HG03159 (cell line): ENCODE measurements around the gene CHST11.
A peak's percentile ranks its signal among the peaks of the same experiment; 100 is the strongest.
"Not testable (repeated sequence)": the region's sequence is repeated elsewhere in the genome, so short reads cannot be mapped to it uniquely, and the experiment has no call there.

ENCODE experiments used
- ATAC-seq: cut with Tn5 transposase; IDR thresholded peaks from one replicate; pipeline ENCODE4 v1.9.1; 2021; ENCODE audit warnings: mild to moderate bottlenecking, moderate library complexity; ENCODE audit not compliant: unreplicated experiment

CHST11 gene

DNA sequence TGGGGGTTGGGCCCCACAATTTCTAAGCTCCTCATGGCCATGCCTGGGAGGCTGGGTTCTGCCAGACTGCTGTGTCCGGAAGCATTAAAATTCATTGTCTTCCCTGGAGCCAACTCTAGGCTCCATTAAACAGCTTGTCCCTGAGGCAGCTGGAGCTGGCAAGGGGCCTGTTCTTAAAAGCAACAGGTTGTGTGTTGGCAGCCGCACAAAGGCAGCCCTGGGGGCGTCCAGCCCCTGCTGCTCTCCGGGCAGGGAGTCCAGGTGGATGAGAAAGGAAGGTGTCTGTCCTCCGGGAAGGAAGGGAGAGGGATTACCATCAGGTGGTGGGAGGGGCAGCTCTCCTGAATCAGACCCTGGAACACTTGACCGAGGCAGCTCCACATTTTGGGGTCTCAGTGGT lies 98.9 kb downstream of the CHST11 start:
- ATAC-seq, result no peak

DNA sequence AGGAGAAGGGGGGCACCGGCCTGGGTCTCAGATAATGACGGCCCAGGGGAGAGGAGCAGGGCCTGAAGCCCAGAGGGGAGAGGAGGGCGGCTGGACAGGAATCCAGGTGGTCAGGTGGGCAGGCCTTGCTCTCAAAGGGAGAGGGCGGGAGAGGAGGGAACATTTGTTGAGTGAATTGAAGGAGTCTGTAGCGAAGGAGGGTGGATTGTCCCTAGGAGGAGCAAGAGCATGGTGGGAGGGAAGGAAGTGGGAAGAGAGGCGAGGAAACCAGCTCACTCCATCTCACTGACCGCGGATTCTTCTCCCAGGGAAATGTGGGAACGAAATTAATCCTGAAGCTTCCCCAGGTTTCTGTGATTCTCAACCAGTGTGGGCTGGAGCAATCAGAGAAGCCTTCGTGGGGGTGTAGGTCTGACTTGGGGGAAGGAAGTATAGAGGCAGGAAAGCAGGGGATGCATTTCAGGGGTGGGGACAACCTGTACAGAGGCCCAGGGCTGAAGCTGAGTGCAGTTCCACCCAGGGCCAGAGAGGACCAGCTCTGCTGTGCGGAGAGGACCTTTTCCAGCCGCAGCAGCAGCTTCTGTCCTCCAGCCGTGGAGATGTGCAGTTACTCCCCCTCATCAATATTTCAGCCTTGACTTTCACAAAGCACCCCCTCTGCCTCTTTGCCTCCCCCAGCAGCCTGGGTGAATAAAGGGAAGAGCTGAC lies 100.9 kb downstream of the CHST11 start:
- ATAC-seq, result no peak

DNA sequence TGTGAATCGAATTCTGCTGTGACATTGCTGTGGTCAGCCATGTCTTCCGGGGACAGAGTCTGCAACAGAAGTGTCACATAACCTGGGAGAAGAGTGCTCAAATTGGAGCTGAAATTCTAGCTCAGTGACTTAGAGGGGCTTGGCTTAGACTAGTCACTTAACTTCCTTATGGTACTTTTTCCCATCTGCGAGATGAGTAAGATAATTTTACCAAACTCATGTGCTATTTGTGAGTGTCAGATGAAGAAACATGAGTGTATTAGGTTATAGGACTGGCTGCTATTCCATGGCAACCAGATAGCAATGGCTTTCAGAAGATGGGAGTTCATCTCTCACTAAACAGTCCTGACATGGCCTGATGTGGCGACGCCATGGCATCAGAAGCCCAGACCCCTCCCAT lies 104.1 kb downstream of the CHST11 start:
- no peak for ATAC-seq

DNA sequence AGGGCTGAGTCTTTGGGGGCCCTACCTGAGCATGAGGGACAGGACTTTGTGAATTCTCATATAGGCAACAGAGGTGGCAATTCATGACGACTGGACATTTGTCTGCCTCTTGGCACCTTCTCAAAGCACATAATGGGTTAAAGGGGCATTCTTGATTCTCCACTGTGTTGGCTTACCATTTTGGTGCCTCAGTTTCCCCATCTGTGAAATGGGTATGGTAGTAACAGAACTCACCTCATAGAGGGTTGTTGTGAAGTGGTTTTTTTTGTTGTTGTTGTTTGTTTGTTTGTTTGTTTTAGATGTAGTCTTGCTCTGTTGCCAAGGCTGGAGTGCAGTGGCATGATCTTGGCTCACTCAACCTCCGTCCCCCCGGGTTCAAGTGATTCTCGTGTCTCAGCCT lies 106.0 kb downstream of the CHST11 start:
- ATAC-seq, result no peak

DNA sequence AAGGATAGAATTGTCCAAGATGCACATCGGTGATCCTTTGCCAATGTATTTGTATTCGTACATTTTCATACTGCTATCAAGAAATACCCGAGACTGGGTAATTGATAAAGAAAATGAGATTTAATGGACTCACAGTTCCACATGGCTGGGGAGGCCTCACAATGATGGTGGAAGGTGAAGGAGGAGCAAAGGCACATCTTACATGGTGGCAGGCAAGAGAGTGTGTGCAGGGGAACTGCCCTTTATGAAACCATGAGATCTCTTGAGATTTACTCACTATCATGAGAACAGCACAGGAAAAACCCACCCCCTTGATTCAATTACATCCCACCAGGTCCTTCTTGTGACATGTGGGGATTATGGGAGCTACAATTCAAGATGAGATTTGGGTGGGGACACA lies 107.9 kb downstream of the CHST11 start:
- not testable (repeated sequence) for ATAC-seq

DNA sequence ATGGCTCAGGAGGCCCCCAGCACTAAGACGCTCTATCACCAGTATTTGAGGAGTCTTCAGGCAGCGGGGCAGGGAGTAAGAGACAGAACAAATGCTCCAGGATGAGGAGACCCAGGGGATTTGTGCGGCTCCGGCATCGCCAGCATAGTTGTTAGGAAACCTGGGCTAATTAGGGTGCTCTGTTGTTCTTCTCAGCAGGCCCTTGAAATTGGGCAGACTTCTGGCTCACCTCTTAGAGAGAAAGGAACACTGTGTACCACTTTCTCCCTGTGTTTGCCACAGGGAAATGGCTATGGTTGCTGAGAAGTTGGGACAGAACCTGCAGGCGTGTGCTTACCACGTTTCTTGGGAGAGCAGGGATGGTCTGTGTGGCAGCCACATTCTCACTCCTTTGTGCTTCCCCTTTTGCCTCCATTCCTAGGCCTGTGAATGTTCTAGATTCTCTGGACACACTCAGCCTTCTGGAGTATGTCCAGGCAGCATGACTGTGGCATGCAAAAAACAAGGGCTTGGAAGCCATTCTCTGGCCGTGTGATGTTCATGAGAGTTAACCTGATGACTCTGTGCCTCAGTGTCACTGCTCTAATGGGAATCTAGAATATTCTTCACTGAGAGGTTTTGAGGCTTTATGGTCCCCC lies 109.0 kb downstream of the CHST11 start:
- ATAC-seq, result no peak

DNA sequence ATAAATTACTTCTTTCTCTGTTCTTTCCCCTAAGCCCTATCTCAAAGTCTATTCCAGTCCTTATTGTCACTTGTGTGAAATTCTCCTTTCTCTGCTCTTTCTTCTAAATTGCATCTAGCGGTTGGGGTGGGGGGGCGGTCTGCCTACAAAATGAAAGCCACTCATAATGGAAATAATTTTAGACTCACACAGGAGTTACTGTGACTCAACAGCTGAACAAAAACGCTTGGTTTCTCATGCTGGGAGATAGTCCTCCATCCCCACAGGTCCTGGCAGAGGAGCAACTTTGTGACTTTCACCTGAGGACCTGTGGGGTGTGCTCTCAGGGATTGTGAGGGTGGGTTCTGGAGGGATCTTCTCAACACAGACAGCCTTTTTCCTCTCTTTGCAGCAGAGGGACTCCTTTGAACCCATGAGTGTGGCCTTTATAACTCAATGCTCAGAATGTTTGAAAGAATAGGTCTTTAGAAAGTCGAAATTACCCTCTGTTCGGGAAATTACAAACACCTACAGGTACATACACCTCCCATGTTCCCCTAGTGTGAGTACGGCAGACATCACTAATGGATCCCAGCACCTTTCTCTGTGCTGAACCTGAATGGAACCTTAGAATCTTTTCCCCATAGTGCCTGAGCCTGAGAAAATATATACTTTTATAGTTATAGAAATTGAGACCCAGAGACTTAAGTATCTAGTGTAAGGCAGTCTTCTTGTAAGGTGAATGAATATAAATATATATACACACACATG lies 109.7 kb downstream of the CHST11 start:
- ATAC-seq, result no peak

DNA sequence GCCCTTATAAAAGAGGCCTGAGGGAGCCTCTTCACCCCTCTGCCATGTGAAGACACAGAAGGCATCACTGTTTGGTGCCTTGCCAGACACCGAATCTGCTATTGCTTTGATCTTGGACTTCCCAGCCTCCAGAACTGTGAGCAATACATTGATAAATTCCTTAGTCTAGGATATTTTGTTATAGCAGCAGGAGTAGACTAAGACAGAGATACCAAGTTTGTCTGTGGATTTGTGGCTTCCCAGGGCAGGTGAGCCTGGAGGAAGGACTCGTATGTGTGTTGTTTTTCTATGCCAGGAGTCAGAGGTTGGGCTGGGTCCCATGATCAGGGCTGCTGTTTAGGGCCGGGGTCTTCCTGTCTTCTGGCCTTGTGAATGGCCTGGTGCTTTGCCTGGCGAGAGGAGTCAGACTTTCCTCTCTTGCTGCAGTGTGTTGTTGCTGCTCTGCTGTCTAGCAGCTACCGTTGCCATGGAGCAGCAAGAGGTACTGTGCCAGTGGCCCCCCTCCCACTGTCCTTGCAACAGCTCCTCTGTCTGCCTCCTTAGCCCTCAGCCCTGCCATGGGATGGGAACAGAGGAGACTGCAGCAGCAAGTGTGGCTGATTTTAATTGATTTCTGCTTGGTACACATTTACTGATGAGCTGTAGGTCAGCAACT lies 111.2 kb downstream of the CHST11 start:
- no peak for ATAC-seq

DNA sequence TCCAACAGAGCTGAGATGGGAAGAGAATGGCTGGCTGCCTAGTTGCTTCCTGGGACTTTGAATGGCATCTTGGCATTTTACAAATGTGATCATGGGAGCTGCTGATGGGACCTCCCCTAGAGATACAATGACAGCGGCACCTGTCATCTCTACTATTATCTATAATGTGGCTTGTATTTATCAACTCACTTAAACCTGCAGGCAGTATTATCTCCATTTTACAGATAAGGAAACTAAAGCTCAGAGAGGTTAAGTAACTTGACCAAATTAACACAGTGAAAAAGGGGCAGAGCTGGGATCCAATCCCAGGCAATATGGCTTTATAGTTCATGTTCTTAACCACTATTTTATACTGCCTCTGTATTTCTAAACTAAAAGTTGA lies 111.7 kb downstream of the CHST11 start:
- no peak for ATAC-seq

DNA sequence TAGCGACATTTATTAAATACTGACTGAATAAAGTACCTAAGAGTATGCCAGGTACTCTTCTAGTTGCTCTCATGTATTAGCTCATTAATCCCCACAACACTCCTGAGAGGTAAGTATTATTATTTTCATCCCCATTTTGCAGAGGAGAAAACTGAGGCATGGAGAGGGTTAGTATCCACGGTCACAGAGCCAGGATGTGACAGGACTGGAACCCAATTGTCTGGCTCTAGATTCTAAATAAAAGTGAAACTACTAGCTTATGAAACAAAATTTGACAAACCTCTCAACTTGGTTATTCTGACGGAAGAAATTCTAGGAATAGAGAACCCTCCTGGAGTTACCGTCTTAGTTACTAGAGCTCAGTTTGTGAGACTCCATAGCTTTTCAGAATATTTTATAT lies 112.2 kb downstream of the CHST11 start:
- ATAC-seq, result no peak

DNA sequence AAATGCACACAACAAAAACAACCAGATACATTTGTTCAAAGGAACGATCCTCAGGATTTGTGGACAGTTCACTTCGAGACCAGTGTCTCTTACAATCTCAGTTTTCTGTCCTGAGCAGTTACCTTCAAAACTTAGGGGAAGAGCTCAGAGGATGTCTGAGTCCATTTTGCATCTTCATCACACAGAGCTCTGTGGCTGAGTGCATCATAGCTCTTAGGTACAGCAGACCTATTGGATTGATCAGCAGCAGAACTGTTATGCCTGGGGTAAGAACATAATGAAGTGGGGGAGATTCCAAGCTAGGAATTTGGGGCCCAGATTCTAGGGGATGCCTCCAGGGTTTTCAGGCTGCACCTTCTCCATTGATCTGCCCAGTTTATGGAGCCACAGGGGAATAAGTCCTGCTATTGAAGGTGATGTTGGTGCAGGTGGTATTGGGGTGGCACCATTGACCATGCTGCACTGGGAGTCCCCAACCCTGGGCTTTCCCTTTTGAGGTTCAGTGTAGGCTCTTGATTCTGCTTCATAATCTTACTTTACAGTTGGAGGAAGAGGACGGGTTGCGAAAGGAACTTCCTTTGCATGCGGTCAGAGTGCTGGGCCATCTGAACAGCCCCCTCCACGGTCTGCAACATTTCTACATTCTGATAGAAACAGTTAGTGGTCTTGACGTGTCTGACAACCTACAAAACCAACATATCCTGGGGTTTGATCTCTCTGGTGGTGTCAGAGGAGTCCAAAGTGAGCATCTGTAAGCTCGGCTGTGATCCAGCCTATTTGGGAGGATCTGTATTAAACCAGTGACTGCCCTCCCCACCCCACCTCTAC lies 112.8 kb downstream of the CHST11 start:
- peak; percentile 77 for ATAC-seq

DNA sequence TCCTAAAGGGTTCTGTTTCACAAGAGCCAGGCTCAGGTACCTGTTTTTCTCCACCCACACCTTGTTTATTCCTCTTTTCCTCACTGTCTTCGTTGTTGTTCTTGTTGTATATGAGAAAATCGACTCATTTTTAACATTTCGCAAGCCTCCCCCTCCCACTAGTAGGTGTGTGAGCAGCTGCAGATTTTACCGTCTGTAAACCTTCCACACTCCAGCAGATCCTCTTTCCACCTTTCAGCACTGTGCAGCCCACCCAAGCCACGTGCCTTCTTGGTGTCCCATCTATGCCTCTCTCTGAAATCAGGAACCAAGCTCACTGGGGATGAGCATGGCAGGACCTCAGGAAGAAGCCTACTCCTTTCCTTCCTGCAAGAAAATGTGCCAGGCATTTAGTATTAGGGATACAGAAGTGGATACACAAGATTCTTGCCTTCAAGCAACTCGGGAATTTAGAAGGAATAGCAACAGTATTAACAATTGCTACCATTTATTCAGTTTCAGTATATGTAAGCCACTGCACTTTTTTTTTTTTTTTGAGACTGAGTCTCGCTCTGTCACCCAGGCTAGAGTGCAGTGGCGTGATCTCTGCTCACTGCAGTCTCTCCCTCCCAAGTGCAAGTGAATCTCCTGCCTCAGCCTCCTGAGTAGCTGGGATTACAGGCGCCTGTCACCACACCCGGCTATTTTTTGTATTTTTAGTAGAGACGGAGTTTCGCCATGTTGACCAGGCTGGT lies 113.6 kb downstream of the CHST11 start:
- peak; percentile 7 for ATAC-seq

DNA sequence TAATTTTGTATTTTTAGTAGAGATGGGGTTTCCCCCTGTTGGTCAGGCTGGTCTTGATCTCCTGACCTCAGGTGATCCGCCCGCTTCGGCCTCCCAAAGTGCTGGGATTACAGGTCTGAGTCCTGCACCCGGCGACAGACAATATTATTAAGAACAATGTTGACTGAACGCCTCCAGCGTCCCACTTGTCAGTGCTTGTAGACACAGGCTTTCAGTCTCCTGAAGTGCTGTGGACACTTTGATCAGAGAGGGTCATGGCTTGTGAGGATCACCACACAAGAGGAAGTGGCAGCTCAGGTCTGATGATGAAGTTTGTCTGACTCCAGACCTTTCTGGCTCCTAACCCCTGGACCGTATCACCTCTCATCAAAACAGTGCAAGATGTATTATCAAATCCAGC lies 114.6 kb downstream of the CHST11 start:
- ATAC-seq, result peak; percentile 47

DNA sequence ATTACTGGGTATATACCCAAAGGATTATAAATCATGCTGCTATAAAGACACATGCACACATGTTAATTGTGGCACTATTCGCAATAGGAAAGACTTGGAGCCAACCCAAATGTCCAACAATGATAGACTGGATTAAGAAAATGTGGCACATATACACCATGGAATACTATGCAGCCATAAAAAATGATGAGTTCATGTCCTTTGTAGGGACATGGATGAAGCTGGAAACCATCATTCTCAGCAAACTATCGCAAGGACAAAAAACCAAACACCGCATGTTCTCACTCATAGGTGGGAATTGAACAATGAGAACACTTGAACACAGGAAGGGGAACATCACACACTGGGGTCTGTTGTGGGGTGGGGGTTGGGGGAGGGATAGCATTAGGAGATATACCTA lies 117.6 kb downstream of the CHST11 start:
- not testable (repeated sequence) for ATAC-seq

DNA sequence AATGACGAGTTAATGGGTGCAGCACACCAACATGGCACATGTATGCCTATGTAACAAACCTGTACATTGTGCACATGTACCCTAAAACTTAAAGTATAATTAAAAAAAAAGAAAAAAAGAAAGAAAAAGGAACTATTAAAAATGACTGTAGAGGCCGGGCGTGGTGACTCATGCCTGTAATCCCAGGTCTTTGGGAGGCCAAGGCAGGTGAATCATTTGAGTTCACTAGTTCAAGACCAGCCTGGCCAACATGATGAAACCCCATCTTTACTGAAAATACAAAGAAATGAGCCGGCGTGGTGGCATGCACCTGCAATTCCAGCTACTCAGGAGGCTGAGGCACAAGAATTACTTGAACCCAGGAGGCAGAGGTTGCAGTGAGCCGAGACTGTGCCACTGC lies 118.0 kb downstream of the CHST11 start:
- ATAC-seq, result not testable (repeated sequence)

DNA sequence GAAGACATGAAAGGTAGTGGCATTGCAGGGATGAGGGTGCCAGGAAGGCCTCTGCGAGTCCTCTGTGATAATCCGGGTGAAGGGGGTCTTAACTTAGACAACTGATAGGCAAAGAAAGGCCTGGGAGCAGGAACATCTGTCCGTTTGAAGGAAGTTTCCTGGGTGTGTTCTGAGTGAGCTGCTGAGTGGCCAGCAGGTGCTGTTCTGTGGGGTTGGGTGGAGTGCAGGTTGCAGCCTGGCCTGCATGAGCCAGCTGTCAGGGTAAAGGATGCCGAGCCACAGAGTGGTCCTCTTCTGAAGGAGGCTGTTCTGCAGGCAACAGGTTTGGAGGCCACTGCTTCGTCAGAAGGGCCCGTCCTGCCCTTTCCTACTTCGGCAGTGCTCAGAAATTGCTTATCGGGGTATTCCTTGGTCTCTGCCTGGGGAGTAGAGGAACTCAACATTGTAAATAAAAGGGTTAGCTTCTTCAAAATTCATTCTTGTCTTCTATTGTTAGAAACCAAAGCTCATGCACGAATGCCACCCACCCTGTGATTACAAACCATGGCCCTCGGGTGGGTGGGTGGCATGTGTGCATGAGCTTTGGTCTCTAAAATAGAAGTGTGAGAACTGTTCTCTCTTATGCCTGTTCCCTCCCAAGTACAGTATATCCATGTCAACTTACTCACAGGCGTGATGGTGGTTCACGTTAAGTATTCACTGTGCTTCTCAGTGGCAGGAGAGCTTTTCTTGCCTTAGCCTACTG lies 118.9 kb downstream of the CHST11 start:
- no peak for ATAC-seq

DNA sequence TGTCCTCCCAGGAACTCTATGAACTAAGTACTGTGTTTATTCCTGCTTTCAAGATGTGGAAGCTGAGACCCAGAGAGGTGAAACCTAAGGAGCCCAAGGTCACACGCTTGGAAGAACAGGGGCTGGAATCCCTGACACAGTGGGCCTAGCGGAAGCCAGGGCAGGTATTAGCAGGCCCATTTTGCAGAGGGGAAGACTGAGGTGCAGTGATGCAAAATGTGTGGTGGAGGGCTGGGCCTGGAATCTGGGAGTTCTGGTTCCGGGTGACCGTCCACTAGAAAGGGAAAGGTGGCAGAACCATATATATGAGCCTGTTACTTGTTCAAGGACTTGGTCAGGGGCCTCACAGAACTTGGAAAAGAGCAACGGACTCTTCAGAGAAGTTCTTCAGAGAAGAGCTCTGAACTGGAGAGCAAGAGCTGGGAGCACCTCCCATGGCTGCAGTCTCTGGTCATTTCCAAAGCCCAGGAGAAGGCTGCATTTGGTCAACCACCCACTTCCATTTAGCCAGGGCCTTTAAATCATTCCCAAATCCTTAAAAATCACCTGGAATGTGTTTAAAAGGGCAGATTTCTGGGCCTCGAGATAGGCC lies 119.5 kb downstream of the CHST11 start:
- ATAC-seq, result no peak

DNA sequence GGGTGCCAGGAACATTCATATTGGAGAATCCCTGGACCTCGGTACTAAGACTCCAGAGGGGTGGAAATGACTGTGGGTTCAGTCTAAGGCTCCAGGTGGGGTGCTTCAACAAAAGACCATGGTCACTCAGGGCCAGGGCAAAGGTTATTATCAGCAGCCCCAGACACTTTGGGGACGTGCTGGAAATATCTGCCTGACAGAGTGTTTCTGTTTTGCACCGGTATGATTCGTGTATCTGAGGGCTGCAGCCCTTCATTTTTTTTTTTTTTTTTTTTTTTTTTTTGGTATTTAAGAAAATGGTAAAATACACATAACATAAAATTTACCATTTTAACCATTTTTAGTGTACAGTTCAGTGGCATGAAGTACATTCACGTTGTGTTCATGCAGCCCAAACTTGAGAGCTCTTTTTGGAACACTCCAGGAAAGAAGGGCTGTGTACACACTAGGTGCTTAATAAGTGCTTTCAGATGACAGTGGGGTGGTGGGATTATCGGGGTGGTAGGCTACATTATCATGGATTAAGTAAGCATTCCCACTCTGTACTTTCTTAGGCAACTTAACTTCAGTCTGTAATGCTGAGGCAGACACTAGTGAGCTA lies 120.3 kb downstream of the CHST11 start:
- ATAC-seq, result no peak

DNA sequence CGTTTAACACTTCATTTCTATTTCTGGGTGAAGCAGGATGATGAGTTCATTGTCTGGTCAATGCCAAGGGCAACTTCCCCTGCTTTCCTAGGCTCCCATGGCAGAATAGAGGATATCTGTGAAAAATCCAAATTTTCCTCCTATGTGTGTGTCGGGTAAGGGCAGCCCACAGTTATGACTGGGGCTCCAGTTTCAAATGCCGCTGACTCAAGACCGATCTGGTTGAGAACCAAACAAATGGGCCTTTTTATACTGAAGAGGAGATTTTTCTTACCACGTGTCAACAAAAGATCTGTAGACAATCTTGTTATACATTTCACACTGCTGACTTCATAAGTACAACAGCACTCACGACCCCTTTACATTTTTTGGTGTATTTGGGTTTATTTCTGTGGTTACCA lies 120.8 kb downstream of the CHST11 start:
- no peak for ATAC-seq
